ENCODE data around the gene AFAP1. TPM values are rescaled to one million over a fixed set of nuclear protein-coding genes. Genes with fewer than 3 reads are reported as not detected.
A peak's percentile ranks its signal among the peaks of the same experiment; 100 is the strongest.

AFAP1 gene
- total RNA-seq, 2 donors from 2014 or later: 29.7 to 43.9 TPM

DNA sequence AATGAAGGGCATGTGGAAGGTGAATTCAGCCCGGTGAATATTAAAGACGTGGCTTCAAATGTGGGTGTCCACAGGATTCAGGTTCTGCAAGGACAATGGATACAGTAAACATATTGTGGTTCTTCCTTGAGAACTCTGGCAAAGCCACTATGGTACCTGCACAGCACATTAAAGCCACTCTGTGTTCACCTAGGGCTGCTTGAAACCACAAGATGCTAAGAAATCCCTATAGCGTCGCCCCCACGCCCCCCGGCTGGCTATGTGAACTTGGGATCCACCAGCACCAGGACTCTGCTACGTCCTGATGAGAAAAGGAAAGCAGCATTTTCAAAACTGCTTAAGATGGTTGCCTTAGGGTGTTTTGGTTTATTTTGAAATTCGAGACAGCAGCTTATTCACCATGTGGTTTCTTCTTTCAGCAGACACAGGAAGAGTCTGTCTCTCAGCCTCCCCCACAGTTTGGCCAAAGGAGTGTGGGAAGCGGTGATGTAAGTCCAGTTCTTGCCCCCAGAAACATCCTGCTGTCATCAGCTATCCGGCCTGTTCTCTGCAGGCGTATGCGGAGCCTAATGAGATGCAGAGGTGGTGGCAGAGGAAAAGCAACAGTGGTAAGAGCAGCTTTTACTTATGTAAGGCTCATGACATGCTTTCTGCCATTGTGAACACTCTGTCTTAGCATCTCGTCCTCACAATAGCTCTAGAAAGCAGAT, 111.5 kb downstream of the AFAP1 start:
- DNase-seq: peak; percentile 54
- Histone ChIP-seq H3K36me3 (no peaks in the 10 kb centered on the region), H3K27ac (peak overlapping the region; percentile 58), H3K4me1 (peaks cover 14% of the 10 kb centered on the region), H3K4me3 (no peak overlapping the region), H3K27me3 (no peaks in the 10 kb centered on the region), H3K9me3 (no peaks in the 10 kb centered on the region), H3K9ac (ENCODE audit: low read depth in 2 of 2, low read length in 2 of 2) (peak overlapping the region in 1 of 2 donors; percentile 52)
- intact Hi-C loops (cut with DNase I): no loop called here
- TF ChIP-seq, protein P1, sequence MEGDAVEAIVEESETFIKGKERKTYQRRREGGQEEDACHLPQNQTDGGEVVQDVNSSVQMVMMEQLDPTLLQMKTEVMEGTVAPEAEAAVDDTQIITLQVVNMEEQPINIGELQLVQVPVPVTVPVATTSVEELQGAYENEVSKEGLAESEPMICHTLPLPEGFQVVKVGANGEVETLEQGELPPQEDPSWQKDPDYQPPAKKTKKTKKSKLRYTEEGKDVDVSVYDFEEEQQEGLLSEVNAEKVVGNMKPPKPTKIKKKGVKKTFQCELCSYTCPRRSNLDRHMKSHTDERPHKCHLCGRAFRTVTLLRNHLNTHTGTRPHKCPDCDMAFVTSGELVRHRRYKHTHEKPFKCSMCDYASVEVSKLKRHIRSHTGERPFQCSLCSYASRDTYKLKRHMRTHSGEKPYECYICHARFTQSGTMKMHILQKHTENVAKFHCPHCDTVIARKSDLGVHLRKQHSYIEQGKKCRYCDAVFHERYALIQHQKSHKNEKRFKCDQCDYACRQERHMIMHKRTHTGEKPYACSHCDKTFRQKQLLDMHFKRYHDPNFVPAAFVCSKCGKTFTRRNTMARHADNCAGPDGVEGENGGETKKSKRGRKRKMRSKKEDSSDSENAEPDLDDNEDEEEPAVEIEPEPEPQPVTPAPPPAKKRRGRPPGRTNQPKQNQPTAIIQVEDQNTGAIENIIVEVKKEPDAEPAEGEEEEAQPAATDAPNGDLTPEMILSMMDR (IDR thresholded peaks at IDR 0.05): no peak

DNA sequence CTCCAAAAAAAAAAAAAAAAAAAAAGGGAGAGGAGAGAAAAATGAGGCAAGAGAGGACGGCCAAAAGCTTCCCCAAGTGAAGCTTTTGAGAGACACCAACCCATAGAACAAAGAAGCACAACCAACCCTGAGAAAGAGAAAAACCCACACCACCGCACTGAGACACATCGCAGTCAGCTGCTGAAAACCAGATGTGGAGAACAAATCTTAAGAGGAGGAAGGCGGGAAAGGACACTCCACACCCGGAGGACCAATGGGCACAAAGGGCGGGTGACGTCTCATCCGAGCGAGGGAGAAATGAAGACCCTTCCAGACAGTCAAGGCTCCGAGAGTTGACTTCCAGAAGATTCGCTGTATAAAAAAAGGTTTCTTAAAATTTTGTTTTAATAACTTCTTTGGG, 112.1 kb downstream of the AFAP1 start:
- H3K36me3 ChIP-seq: no peaks in the 10 kb centered on the region
- TF ChIP-seq, protein P1 (IDR thresholded peaks at IDR 0.05): no peak
- DNase-seq: no peak
- no peaks in the 10 kb centered on the region for H3K27me3 ChIP-seq
- H3K4me3 ChIP-seq: no peak overlapping the region
- intact Hi-C loops (cut with DNase I): no loop called here
- peak overlapping the region; percentile 58 for H3K27ac ChIP-seq
- H3K4me1 ChIP-seq: peaks cover 14% of the 10 kb centered on the region
- no peak overlapping the region for H3K9ac ChIP-seq (ENCODE audit: low read depth in 2 of 2, low read length in 2 of 2)
- H3K9me3 ChIP-seq: no peaks in the 10 kb centered on the region

DNA sequence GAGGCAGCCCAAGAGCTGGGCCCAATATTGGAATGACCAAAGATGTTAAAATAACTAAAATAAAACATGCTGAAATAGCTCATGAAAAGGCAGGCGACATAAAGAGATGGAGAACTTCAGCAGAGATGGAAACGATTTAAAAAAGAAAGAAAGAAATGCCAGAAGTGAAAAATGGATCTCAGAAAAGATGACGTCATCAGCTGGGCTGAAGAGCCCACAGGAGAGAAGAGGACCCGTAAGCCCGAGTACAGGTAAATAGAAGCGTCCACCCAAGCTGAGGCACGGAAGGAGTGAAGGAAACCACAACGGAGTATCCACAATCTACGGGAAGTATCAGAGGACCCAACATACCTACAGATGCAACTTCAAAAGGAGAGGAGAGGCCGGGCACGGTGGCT, 112.8 kb downstream of the AFAP1 start:
- H3K4me1 ChIP-seq: peaks cover 14% of the 10 kb centered on the region

DNA sequence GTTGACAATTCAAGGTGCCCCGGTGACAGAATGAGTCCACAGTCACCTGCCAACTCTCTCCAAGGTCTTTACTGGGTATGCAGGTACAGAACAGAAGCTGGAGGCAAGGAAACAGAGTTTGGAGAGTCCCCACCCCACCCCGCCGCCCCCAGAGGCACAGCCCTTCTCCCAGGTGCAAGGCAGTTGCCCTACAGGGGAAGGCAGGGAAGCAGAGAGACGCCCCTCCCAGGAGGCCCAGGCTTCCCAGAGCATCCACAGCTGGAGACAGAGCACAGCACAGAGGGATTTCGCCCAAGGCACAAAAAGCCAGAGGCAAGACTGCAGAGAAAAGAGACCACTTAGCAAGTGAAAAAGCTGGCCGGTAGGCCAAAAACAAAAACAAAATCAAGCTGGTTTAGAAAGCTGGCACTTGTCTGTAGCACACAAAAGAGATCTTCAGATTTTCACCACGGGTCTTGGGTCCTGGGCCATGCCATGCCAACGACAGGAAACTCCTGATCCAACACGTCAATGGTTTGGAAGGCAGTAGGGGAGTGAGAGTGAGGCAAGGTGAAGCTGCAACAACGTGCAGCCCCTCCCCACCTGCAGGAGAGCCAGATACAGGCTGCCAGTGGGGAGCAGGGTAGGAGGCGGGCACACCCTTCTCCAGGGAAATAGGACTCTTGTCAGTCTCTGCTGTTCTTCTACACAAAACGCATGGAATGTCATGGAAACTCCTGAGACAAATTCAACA, 113.3 kb downstream of the AFAP1 start:
- intact Hi-C loops (cut with DNase I): no loop called here

More for the DNA sequence above, 112.8 kb downstream of the AFAP1 start:
- DNase-seq: no peak
- intact Hi-C loops (cut with DNase I): no loop called here
- no peaks in the 10 kb centered on the region for H3K36me3 ChIP-seq
- no peaks in the 10 kb centered on the region for H3K9me3 ChIP-seq
- H3K27me3 ChIP-seq: no peaks in the 10 kb centered on the region
- H3K4me3 ChIP-seq: no peak overlapping the region
- H3K27ac ChIP-seq: no peak overlapping the region
- no peak overlapping the region for H3K9ac ChIP-seq (ENCODE audit: low read depth in 2 of 2, low read length in 2 of 2)
- TF ChIP-seq, protein P1 (IDR thresholded peaks at IDR 0.05): no peak

DNA sequence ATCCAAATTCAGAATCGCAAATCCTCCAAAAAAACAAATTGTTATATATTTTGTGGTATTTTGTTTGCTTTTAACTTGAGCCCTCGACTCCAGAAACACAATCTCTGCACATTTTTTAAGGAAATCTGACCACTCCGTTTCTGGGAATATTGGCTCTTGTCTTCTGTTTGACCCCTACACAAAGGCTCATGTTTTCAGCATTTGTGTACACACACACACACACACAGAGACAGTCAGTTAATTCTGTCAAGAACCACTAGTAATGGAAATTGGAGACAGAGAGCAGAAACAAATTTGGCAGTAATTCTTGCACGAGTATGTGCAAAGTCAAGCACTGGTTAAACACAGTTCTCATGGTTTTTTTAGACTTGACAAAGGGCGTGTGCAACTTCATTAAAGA, 115.4 kb downstream of the AFAP1 start:
- H3K9ac ChIP-seq (ENCODE audit: low read depth in 2 of 2, low read length in 2 of 2): no peak overlapping the region
- H3K4me3 ChIP-seq: no peak overlapping the region
- H3K36me3 ChIP-seq: no peaks in the 10 kb centered on the region
- intact Hi-C loops (cut with DNase I): no loop called here
- H3K9me3 ChIP-seq: no peaks in the 10 kb centered on the region
- no peaks in the 10 kb centered on the region for H3K27me3 ChIP-seq
- H3K27ac ChIP-seq: peak overlapping the region; percentile 69
- TF ChIP-seq, protein P1 (IDR thresholded peaks at IDR 0.05): no peak
- H3K4me1 ChIP-seq: peaks cover 11% of the 10 kb centered on the region
- no peak for DNase-seq

More for the DNA sequence above, 113.3 kb downstream of the AFAP1 start:
- TF ChIP-seq, protein P1 (IDR thresholded peaks at IDR 0.05): no peak
- peaks cover 14% of the 10 kb centered on the region for H3K4me1 ChIP-seq
- no peaks in the 10 kb centered on the region for H3K9me3 ChIP-seq
- no peak for DNase-seq
- no peaks in the 10 kb centered on the region for H3K36me3 ChIP-seq
- no peaks in the 10 kb centered on the region for H3K27me3 ChIP-seq
- H3K9ac ChIP-seq (ENCODE audit: low read depth in 2 of 2, low read length in 2 of 2): no peak overlapping the region
- no peak overlapping the region for H3K27ac ChIP-seq
- H3K4me3 ChIP-seq: no peak overlapping the region

Data from colonic mucosa (tissue), 4 donors.